HL-60/S4 treated with phorbol 12-myristate 13-acetate at 8.2 ng/mL for 4 days and 3 days (cell line): ENCODE data around the gene VEGFA.

ENCODE experiments used
- in situ Hi-C: fragments of 300-500 bp; cut with MboI; formaldehyde crosslinking; loops from 2 replicates; pipeline ENCODE4 v1.15.0; 2022; ENCODE audit warnings: low sequenced_read_pairs

The VEGFA gene

DNA sequence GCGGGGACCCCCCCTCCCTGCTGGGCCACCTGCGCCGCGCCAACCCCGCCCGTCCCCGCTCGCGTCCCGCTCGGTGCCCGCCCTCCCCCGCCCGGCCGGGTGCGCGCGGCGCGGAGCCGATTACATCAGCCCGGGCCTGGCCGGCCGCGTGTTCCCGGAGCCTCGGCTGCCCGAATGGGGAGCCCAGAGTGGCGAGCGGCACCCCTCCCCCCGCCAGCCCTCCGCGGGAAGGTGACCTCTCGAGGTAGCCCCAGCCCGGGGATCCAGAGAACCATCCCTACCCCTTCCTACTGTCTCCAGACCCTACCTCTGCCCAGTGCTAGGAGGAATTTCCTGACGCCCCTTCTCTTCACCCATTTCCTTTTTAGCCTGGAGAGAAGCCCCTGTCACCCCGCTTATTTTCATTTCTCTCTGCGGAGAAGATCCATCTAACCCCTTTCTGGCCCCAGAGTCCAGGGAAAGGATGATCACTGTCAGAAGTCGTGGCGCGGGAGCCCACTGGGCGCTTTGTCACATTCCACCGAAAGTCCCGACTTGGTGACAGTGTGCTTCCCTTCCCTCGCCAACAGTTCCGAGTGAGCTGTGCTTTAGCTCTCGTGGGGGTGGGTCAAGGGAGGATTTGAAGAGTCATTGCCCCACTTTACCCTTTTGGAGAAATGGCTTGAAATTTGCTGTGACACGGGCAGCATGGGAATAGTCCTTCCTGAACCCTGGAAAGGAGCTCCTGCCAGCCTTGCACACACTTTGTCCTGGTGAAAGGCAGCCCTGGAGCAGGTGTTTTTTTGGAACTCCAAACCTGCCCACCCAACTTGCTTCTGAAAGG, 2.1 kb downstream of the VEGFA start:
- in situ Hi-C loops: loop anchor here (10.0 kb wide), 1 partner anchor 303 kb away; no protein-coding TSS in a partner anchor

DNA sequence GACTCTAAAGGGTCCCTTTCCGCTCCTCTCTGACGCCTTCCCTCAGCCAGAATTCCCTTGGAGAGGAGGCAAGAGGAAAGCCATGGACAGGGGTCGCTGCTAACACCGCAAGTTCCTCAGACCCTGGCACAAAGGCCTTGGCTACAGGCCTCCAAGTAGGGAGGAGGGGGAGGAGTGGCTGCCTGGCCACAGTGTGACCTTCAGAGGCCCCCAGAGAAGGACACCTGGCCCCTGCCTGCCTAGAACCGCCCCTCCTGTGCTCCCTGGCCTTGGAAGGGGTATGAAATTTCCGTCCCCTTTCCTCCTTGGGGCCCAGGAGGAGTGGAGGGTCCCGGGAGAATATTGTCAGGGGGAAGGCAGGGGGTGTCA, 2.7 kb downstream of the VEGFA start:
- in situ Hi-C loops: loop anchor here (10.0 kb wide), 1 partner anchor 302 kb away; no protein-coding TSS in a partner anchor

DNA sequence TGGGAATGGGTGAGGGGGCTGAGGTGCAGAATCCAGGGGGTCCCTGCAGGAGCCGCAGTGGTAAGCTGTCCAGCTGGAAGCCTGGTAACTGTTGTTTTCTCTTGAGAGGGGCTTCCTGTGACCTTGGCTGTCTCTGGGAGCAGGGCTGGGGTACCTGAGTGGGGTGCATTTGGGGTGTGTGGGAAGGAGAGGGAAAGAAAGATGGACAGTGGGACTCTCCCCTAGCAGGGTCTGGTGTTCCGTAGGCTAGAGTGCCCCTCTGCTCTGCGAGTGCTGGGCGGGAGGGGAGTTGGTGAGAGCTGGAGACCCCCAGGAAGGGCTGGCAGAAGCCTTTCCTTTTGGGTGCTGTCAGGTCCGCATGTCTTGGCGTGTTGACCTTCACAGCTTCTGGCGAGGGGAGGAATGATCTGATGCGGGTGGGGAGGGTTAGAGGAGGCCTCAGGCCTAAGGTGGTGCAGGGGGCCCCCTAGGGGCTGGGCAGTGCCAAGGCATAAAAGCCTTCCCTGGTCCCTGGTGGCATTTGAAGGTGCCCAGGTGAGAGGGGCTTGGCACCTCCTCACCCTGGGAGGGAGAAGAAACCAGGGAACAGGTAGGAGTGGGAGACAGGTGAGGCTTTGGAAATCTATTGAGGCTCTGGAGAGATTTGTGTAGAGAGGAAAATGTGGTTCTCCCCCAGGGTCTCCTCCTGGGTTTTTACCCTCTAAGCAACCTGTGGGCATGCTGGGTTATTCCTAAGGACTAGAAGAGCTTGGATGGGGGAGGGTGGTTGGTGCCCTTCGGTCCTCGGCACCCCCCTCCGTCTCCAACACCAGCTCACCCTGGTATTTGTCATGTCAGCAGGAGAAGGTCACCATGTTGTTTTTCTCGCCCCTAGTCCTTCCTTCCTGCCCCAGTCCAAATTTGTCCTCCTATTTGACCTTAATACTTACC, 3.3 kb downstream of the VEGFA start:
- in situ Hi-C loops: loop anchor here (10.0 kb wide), 1 partner anchor 301 kb away; no protein-coding TSS in a partner anchor

DNA sequence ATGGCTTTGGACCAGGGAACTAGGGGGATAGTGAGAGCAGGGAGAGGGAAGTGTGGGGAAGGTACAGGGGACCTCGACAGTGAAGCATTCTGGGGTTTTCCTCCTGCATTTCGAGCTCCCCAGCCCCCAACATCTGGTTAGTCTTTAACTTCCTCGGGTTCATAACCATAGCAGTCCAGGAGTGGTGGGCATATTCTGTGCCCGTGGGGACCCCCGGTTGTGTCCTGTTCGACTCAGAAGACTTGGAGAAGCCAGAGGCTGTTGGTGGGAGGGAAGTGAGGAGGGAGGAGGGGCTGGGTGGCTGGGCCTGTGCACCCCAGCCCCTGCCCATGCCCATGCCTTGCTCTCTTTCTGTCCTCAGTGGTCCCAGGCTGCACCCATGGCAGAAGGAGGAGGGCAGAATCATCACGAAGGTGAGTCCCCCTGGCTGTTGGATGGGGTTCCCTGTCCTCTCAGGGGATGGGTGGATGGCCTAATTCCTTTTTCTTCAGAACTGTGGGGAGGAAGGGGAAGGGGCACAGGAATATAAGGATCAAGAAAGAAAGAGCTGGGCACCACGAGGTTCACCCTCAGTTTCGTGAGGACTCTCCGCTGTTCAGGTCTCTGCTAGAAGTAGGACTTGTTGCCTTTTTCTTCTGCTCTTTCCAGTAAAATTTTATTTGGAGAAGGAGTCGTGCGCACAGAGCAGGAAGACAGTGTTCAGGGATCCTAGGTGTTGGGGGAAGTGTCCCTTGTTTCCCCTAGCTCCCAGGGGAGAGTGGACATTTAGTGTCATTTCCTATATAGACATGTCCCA, 4.2 kb downstream of the VEGFA start:
- in situ Hi-C loops: loop anchor here (10.0 kb wide), 1 partner anchor 301 kb away; no protein-coding TSS in a partner anchor

DNA sequence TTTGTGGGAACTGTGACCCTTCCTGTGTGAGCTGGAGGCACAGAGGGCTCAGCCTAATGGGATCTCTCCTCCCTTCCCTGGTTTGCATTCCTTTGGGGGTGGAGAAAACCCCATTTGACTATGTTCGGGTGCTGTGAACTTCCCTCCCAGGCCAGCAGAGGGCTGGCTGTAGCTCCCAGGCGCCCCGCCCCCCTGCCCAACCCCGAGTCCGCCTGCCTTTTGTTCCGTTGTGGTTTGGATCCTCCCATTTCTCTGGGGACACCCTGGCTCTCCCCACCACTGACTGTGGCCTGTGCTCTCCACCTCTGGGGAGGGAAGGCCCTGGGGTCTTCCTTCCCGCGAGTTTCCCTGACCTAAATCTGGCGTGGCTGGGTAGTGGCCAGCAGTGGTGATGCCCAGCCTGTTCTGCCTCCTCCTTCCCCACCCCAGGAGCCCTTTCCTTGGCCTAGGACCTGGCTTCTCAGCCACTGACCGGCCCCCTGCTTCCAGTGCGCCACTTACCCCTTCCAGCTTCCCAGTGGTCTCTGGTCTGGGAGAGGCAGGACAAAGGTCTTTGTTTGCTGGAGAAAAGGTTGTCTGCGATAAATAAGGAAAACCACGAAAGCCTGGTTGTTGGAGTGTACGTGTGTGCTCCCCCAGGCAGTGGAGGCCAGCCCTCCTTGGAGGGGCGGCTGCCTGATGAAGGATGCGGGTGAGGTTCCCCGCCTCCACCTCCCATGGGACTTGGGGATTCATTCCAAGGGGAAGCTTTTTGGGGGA, 4.9 kb downstream of the VEGFA start:
- in situ Hi-C loops: loop anchor here (10.0 kb wide), 1 partner anchor 300 kb away; no protein-coding TSS in a partner anchor

DNA sequence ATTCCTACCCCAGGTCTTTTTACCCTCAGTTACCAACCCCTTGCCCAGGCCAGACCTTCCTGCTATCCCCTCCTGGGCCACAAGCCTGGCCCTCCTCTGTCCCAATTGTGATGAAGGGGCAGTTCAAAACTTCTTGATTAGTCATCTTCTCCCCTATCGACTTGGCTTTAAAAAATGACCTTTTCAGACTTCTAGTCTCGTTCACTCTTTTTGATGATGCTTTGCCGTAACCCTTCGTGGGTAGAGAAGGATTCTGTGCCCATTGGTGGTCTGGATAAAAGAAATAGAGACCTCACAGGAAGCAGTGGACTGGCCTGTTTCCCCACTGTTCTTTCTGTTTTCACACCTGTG, 5.5 kb downstream of the VEGFA start:
- in situ Hi-C loops: loop anchor here (10.0 kb wide), 1 partner anchor 299 kb away; no protein-coding TSS in a partner anchor

DNA sequence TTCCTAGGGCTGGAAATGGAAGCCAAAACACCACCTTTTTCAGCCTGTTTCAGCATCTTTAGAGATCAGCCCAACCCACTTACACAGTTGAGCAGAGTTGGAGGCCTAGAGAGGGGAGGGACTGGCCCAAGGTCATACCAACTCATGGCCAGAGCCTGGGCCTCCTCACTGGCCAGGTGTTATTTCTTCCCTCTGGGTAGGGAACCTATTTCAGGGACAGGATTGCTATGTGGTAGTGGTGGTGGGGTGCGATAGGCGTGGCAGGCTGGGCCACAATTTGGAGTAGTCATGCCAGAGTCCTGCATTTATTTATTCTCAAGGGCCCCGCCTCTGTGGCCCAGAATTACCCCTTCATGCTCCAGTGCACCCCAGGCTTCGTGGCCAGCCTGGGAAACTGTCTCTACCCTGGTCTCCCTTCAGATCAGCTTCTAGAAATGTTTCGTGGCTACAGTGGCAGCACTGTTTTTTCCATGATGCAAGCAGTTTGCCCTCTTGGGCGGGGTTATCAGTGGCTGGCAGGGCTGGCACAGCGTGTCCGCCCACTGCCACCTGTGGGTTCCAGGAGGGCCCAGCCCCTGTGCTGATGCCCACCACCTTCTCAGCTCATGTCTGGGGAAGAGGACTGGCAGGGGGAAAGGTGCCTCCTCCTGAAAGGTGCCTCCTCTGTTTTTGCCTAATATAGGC, 6.2 kb downstream of the VEGFA start:
- in situ Hi-C loops: loop anchor here (10.0 kb wide), 1 partner anchor 299 kb away; no protein-coding TSS in a partner anchor

DNA sequence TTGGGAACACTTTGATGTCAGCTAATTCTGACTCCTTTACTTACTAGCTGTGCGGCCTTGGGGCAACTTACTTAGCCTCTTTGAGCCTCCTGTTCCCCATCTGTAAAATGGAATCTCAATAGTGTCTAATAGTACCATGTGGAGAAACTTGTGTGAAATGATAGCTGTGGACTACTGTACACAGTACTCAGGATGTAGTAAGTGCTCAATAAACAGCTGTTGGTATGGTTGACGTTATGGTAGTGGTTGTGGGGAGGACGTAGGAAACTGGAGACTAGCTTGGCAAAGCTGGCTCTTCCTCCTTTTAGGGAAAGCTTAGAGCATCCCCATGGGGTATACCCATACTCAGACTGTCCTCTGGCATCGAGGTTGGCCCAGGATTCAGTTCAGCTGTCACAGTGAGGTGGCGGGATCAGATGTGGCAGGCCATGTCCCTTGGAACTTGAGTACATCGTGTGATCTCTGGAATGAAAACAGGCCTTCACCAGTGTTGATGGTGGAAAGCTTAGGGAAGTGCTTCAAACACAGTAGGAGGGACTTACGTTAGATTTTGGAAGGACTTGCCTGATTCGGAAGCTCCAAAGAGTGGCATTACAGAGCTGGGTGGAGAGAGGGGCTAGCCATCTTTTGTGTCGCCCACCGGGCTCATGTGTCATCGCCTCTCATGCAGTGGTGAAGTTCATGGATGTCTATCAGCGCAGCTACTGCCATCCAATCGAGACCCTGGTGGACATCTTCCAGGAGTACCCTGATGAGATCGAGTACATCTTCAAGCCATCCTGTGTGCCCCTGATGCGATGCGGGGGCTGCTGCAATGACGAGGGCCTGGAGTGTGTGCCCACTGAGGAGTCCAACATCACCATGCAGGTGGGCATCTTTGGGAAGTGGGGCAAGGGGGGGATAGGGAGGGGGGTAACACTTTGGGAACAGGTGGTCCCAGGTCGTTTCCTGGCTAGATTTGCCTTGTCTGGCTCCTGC, 7.1 kb downstream of the VEGFA start:
- in situ Hi-C loops: loop anchor here (10.0 kb wide), 1 partner anchor 298 kb away; no protein-coding TSS in a partner anchor

DNA sequence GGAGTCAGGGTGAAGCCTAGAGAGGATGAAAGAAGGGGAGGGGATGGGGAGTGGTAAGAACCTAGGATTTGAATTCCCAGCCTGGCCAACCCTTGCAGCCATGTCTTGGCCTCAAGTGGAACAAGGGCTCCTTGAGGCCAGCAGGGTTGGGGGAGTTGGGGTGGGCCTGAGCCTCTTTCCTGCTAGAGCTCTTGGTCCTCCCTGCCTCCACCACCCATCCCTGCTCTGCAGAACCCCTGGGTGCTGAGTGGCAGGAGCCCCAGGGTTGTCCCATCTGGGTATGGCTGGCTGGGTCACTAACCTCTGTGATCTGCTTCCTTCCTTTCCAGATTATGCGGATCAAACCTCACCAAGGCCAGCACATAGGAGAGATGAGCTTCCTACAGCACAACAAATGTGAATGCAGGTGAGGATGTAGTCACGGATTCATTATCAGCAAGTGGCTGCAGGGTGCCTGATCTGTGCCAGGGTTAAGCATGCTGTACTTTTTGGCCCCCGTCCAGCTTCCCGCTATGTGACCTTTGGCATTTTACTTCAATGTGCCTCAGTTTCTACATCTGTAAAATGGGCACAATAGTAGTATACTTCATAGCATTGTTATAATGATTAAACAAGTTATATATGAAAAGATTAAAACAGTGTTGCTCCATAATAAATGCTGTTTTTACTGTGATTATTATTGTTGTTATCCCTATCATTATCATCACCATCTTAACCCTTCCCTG, 8.3 kb downstream of the VEGFA start:
- in situ Hi-C loops: loop anchor here (10.0 kb wide), 1 partner anchor 297 kb away; no protein-coding TSS in a partner anchor

DNA sequence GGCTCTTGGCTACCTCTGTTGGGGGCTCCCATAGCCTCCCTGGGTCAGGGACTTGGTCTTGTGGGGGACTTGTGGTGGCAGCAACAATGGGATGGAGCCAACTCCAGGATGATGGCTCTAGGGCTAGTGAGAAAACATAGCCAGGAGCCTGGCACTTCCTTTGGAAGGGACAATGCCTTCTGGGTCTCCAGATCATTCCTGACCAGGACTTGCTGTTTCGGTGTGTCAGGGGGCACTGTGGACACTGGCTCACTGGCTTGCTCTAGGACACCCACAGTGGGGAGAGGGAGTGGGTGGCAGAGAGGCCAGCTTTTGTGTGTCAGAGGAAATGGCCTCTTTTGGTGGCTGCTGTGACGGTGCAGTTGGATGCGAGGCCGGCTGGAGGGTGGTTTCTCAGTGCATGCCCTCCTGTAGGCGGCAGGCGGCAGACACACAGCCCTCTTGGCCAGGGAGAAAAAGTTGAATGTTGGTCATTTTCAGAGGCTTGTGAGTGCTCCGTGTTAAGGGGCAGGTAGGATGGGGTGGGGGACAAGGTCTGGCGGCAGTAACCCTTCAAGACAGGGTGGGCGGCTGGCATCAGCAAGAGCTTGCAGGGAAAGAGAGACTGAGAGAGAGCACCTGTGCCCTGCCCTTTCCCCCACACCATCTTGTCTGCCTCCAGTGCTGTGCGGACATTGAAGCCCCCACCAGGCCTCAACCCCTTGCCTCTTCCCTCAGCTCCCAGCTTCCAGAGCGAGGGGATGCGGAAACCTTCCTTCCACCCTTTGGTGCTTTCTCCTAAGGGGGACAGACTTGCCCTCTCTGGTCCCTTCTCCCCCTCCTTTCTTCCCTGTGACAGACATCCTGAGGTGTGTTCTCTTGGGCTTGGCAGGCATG, 9.2 kb downstream of the VEGFA start:
- in situ Hi-C loops: loop anchor here (10.0 kb wide), 1 partner anchor 296 kb away; no protein-coding TSS in a partner anchor

DNA sequence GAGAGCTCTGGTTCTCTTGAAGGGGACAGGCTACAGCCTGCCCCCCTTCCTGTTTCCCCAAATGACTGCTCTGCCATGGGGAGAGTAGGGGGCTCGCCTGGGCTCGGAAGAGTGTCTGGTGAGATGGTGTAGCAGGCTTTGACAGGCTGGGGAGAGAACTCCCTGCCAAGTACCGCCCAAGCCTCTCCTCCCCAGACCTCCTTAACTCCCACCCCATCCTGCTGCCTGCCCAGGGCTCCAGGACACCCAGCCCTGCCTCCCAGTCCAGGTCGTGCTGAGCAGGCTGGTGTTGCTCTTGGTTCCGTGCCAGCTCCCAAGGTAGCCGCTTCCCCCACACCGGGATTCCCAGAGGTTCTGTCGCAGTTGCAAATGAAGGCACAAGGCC, 9.8 kb downstream of the VEGFA start:
- in situ Hi-C loops: loop anchor here (10.0 kb wide), 1 partner anchor 295 kb away; no protein-coding TSS in a partner anchor

DNA sequence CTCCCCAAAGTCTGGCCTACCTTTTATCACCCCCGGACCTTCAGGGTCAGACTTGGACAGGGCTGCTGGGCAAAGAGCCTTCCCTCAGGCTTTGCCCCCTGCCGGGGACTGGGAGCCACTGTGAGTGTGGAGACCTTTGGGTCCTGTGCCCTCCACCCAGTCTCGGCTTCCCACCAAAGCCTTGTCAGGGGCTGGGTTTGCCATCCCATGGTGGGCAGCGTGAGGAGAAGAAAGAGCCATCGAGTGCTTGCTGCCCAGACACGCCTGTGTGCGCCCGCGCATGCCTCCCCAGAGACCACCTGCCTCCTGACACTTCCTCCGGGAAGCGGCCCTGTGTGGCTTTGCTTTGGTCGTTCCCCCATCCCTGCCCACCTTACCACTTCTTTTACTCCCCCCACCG, 10.3 kb downstream of the VEGFA start:
- in situ Hi-C loops: no loop called here

DNA sequence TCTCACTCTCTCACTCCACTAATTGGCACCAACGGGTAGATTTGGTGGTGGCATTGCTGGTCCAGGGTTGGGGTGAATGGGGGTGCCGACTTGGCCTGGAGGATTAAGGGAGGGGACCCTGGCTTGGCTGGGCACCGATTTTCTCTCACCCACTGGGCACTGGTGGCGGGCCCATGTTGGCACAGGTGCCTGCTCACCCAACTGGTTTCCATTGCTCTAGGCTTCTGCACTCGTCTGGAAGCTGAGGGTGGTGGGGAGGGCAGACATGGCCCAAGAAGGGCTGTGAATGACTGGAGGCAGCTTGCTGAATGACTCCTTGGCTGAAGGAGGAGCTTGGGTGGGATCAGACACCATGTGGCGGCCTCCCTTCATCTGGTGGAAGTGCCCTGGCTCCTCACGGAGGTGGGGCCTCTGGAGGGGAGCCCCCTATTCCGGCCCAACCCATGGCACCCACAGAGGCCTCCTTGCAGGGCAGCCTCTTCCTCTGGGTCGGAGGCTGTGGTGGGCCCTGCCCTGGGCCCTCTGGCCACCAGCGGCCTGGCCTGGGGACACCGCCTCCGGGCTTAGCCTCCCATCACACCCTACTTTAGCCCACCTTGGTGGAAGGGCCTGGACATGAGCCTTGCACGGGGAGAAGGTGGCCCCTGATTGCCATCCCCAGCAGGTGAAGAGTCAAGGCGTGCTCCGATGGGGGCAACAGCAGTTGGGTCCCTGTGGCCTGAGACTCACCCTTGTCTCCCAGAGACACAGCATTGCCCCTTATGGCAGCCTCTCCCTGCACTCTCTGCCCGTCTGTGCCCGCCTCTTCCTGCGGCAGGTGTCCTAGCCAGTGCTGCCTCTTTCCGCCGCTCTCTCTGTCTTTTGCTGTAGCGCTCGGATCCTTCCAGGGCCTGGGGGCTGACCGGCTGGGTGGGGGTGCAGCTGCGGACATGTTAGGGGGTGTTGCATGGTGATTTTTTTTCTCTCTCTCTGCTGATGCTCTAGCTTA, 11.2 kb downstream of the VEGFA start:
- in situ Hi-C loops: no loop called here

DNA sequence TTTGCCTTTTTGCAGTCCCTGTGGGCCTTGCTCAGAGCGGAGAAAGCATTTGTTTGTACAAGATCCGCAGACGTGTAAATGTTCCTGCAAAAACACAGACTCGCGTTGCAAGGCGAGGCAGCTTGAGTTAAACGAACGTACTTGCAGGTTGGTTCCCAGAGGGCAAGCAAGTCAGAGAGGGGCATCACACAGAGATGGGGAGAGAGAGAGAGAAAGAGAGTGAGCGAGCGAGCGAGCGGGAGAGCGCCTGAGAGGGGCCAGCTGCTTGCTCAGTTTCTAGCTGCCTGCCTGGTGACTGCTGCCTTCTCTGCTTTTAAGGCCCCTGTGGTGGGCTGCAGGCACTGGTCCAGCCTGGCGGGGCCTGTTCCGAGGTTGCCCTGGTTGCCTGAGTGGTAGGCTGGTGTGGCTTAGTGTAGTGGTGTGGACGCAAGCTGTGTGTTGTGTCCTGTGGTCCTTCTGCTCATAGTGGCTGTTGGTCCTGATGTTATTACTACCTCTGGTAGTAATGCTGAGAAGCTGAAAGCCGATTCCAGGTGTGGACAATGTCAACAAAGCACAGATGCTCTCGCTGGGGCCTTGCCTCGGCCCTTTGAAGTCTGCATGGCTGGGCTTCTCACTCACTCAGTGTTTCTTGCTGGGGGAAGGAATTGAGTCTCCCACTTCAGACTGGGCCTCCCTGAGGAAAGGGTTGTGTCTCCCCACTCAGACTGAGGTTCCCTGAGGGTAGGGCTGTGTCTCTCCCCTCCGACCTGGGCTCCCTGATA, 12.1 kb downstream of the VEGFA start:
- in situ Hi-C loops: no loop called here
